Body of pancreas (tissue), 4 donors: ENCODE data around the gene METTL8.

Experiments used
- CTCF ChIP-seq, 7 experiments: fragments of 450-650 bp in 4 of 7; fragments of 200-600 bp in 3 of 7; sonication (generic) in 3 of 7; IDR thresholded peaks; one replicate each; pipeline ENCODE4 v1.5.1; 2016 to 2019; ENCODE audit warnings: antibody characterized with exemption in 7 of 7
- POLR2A ChIP-seq, 3 donors: fragments of 450-650 bp; IDR thresholded peaks; one replicate each; pipeline ENCODE4 v1.6.1; 2016; ENCODE audit warnings: antibody characterized with exemption in 3 of 3, mild to moderate bottlenecking in 2 of 3

GRCh38 chr2:171319164-171319810 lies 114.5 kb downstream of the METTL8 start:
- no peak for TF ChIP-seq CTCF (IDR thresholded peaks at IDR 0.05)
- no peak for TF ChIP-seq POLR2A (IDR thresholded peaks at IDR 0.05)
